ENCODE measurements around the gene NLRC4. TPM values are rescaled to one million over a fixed set of nuclear protein-coding genes. Genes with fewer than 3 reads are reported as not detected.
A peak's percentile ranks its signal among the peaks of the same experiment; 100 is the strongest.

Gene NLRC4
- total RNA-seq, 1 experiment from 2014 or later: not detected

- Histone ChIP-seq H2BK20ac (ENCODE audit: low read depth, low read length, poor library complexity, severe bottlenecking) (no peak overlapping the region), H3K14ac (ENCODE audit: insufficient read depth, low read length) (no peak overlapping the region), H4K91ac (ENCODE audit: insufficient read length, low read depth, low read length) (no peak overlapping the region), H3K23ac (ENCODE audit: insufficient read length, low read depth, low read length) (no peak overlapping the region), H3T11ph (ENCODE audit: low read length) (no peak overlapping the region), H3K79me2 (ENCODE audit: insufficient read depth, low read length) (no peaks in the 10 kb centered on the region), H2BK12ac (ENCODE audit: insufficient read length, low read depth, low read length) (no peak overlapping the region), H2BK120ac (ENCODE audit: low read depth, low read length, poor library complexity, severe bottlenecking) (no peak overlapping the region), H4K5ac (ENCODE audit: insufficient read length, low read depth, low read length) (no peak overlapping the region), H3K4me1 (ENCODE audit: insufficient read depth, low read length) (no peaks in the 10 kb centered on the region), H2AK5ac (ENCODE audit: insufficient read length, low read length) (no peak overlapping the region), H3K56ac (ENCODE audit: insufficient read length, low read depth, low read length) (no peak overlapping the region), H3K9me3 (ENCODE audit: control insufficient read depth, low read depth, low read length) (no peaks in the 10 kb centered on the region), H3K23me2 (ENCODE audit: insufficient read length, low read depth, low read length, poor library complexity, severe bottlenecking) (no peaks in the 10 kb centered on the region), H3K4ac (ENCODE audit: low read depth, low read length) (no peak overlapping the region), H3K9ac (ENCODE audit: extremely low read depth, insufficient read length, low read length) (no peak overlapping the region), H3K4me2 (ENCODE audit: insufficient read depth, insufficient read length, low read length) (no peak overlapping the region), H2AFZ (ENCODE audit: low read length) (no peak overlapping the region), H3K79me1 (ENCODE audit: insufficient read depth, low read depth, low read length, poor library complexity, severe bottlenecking) (no peaks in the 10 kb centered on the region), H3K27ac (ENCODE audit: insufficient read length, low read depth, low read length) (no peak overlapping the region), H3K18ac (ENCODE audit: insufficient read length, low read depth, low read length) (no peak overlapping the region), H4K20me1 (ENCODE audit: control insufficient read depth, insufficient read depth, insufficient read length) (no peaks in the 10 kb centered on the region), H2BK15ac (ENCODE audit: low read depth, low read length) (no peak overlapping the region), H2BK5ac (ENCODE audit: insufficient read length, low read length) (no peak overlapping the region), H3K27me3 (ENCODE audit: insufficient read depth, low read length) (no peaks in the 10 kb centered on the region), H4K8ac (replicated peaks; ENCODE audit: insufficient read length, low read depth, low read length) (no peak overlapping the region)
- H3K36me3 Mint-ChIP-seq (ENCODE audit: insufficient read depth in 1 of 3, low read depth in 3 of 3): no peaks in the 10 kb centered on the region
- H3K27me3 Mint-ChIP-seq (ENCODE audit: low read depth): peaks cover 5% of the 10 kb centered on the region
- no peak for TF ChIP-seq CTCF (conservative IDR thresholded peaks at IDR 0.05)
- DNase-seq: no peak
- H3K9me3 Mint-ChIP-seq: no peaks in the 10 kb centered on the region
- H3K27ac Mint-ChIP-seq: peak overlapping the region in 1 of 3 experiments; percentile 59; a peak in 1 of 7 replicates
- no peak overlapping the region for H3K4me3 Mint-ChIP-seq
- no CpG with 5 or more reads among the region's 2 CpGs for WGBS (ENCODE audit: extremely low coverage, insufficient read length, low lambda C conversion rate)
- H3K4me1 Mint-ChIP-seq: no peaks in the 10 kb centered on the region
Observed at GRCh38 chr2:32249731-32250236, 14.9 kb downstream of the NLRC4 start.

Measured in H9 (cell line).